HL-60 (cell line): Measurements from ENCODE around the gene ATP10A.

ENCODE experiments used
- DNase-seq, 2 experiments: peaks; one replicate each; pipeline ENCODE4 v3.0.0-alpha.2; 2010 to 2020; ENCODE audit warnings: low read depth in 1 of 2, low spot score in 1 of 2
- H3K27ac ChIP-seq: fragments of 250-450 bp; sonication (Bioruptor Pico); replicated peaks from 2 replicates; pipeline ENCODE4 v1.5.1; 2020; ENCODE audit warnings: mild to moderate bottlenecking, moderate library complexity
- H3K27me3 ChIP-seq: fragments of 250-450 bp; sonication (Bioruptor Pico); 2 replicates; pipeline ENCODE4 v1.5.1; 2021; ENCODE audit warnings: mild to moderate bottlenecking, moderate library complexity; ENCODE audit not compliant: insufficient read depth, poor library complexity, severe bottlenecking
- H3K4me3 ChIP-seq: replicated peaks from 2 replicates; pipeline ENCODE4 v1.5.1; 2011; ENCODE audit warnings: mild to moderate bottlenecking, control low read depth, low read length; ENCODE audit not compliant: insufficient read depth
- CTCF ChIP-seq: IDR thresholded peaks from one replicate; pipeline ENCODE4 v1.5.1; 2011; ENCODE audit warnings: low read length, control low read depth, inconsistent platforms; ENCODE audit not compliant: insufficient read depth
- GABPA ChIP-seq: IDR thresholded peaks from 2 replicates; pipeline ENCODE4 v1.6.1; 2012; ENCODE audit warnings: low read depth
- POLR2AphosphoS5 ChIP-seq: IDR thresholded peaks from 2 replicates; pipeline ENCODE4 v1.6.1; 2012; ENCODE audit warnings: low read depth
- REST ChIP-seq: IDR thresholded peaks from 2 replicates; pipeline ENCODE4 v1.6.1; 2012; ENCODE audit warnings: low read depth; ENCODE audit not compliant: insufficient replicate concordance
- SPI1 ChIP-seq: IDR thresholded peaks from 2 replicates; pipeline ENCODE4 v1.6.1; 2012; ENCODE audit warnings: low read depth, mild to moderate bottlenecking, borderline replicate concordance

Gene ATP10A

GRCh38 chr15:25825207-25825606 is 37.9 kb downstream of the ATP10A start:
- no peak overlapping the region for H3K27ac ChIP-seq
- TF ChIP-seq REST: no peak
- TF ChIP-seq SPI1: no peak
- no peak for TF ChIP-seq POLR2AphosphoS5
- no peak for TF ChIP-seq GABPA
- TF ChIP-seq CTCF: no peak
- H3K27me3 ChIP-seq: no peaks in the 10 kb centered on the region
- DNase-seq: no peak
- no peak overlapping the region for H3K4me3 ChIP-seq

- Histone ChIP-seq H3K27ac (no peak overlapping the region), H3K27me3 (no peaks in the 10 kb centered on the region), H3K4me3 (no peak overlapping the region)
- no peak for DNase-seq
- TF ChIP-seq SPI1: no peak
- TF ChIP-seq REST: no peak
- TF ChIP-seq POLR2AphosphoS5: no peak
- no peak for TF ChIP-seq GABPA
- no peak for TF ChIP-seq CTCF
Observed at GRCh38 chr15:25824618-25825017, 38.5 kb downstream of the ATP10A start.

GRCh38 chr15:25812845-25813244 is 50.3 kb downstream of the ATP10A start:
- Histone ChIP-seq H3K4me3 (no peak overlapping the region), H3K27me3 (peaks cover 3% of the 10 kb centered on the region), H3K27ac (no peak overlapping the region)
- TF ChIP-seq POLR2AphosphoS5 (no peak), CTCF (no peak), REST (no peak), GABPA (no peak), SPI1 (no peak)
- DNase-seq: no peak
